GM21717 (cell line): ENCODE data around the gene LMLN.
"Not testable (repeated sequence)": the region's sequence is repeated elsewhere in the genome, so short reads cannot be mapped to it uniquely, and the experiment has no call there.

Experiments used
- ATAC-seq: cut with Tn5 transposase; IDR thresholded peaks from one replicate; pipeline ENCODE4 v1.9.1; 2021; ENCODE audit warnings: mild to moderate bottlenecking, moderate library complexity; ENCODE audit not compliant: unreplicated experiment

The LMLN gene

DNA sequence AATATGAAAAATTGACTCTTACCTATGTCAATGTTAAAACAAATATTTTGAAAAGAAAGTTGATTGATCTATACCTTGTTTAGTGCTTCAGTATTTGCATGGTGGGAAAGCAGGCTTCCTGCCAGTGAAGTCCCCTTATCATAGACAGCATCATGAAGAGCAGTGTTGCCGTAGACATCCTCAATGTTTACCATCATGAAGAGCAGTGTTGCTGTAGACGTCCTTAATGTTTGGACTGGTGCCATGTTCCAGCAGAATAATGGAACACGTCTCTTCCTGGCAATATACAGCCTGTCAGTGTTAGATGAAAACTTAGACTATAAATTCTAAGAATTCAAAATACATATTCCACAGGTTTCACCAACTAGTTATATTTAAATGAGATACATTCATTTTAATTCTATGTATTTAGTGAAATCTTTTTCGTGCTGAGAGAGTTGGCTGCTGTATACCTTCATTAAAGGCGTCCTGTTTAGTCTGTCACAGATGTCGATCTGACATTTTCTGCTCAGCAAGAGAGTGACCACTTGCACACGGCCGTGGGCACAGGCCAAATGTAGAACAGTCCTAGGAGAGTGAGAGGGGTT, 116.8 kb downstream of the LMLN start:
- ATAC-seq = no peak

DNA sequence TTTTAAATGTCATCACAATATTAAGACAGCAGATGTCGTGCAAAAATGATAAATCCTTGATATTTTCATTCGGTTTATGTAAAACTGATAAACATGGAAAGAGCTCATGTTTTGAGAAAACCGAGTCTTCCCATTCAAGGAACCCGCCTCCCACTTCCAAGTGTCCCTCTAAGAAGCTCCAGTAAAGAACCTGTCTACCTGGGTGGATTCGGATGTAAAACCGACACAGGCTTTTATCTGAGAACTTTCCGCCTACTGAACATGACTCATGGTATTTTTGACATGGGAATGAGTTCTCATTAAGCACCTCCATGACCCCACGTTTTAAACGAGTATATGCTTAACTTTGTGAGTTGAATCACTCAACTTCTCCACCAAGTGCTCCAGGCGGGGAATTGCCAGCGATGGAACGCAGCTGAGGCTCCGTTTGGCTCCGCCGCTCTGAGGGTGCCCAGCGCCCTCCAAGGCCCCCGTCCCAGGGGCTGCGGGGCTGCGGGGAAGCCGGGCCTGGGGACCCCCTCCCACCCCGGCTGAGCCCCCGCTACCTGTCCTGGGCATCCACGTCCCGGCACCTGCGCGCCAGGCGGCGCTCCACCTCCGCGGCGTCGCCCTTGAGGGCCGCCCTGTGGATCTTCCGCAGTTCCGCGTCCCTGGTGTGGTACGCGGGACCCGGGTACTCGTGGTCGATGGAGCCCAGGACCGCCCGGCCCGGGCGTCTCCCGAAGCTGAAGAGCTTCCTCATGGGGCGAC, 119.9 kb downstream of the LMLN start:
- ATAC-seq = no peak

DNA sequence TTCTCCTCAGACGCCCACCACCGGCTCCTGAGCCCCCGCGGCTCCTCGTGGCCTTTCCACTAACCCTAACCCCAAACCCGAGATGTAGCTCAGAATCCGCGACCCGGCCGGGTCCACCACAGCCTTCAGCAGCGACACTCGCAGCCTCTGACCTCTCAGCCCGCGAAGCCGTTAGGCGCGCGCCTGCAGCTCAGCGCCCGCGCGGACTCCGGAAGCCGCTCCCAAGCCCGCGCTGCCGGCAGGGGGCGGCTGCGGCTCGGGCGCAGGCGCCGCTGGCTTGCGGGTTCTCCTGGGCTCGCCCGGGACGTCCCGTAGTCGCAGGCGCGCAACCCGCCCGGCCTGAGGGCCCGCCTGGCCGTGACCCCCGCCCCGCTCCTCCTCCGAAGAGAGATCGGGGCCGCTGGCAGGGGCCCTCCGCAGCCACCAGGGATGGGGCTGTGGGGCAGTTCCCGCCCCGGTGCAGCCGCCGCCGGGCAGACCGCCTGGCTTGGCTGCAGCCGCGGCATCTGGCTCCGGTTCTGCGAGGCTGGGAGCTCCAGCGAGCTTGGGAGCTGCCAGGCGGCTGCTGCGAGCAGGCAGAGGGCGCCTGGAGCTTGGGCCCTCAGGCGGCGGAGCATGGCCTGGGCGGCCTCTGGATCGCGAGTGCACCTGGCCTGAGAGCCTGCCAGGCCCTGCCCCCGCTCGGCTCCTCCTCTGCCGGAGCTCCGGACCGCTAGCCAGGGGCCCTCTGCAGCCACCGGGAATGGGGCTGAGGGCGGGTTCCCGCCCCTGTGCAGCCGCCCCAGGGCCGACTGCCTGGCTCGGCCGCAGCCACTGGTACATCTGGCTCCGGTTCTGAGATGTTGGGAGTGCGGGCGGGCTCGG, 120.7 kb downstream of the LMLN start:
- ATAC-seq = peak; percentile 62

DNA sequence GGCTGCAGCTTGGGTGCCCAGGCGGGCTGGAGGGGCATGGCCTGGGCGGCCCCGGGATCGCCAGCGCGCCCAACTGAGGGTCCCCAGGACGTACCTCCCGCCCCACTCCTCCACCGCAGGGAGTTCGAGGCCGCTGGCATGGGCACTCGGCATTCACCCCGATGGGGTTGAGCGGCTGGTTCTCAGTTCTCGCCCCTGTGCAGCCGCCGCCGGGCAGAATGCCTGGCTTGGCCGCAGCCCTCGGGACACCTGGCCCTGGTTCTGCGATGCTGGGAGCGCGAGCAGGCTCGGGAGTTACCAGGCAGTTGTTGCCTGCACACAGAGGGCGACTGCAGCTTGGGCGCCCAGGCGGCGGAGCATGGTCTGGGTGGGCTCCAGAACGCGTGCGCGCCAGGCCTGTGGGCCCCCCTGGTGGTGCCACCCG, 121.4 kb downstream of the LMLN start:
- no peak for ATAC-seq

DNA sequence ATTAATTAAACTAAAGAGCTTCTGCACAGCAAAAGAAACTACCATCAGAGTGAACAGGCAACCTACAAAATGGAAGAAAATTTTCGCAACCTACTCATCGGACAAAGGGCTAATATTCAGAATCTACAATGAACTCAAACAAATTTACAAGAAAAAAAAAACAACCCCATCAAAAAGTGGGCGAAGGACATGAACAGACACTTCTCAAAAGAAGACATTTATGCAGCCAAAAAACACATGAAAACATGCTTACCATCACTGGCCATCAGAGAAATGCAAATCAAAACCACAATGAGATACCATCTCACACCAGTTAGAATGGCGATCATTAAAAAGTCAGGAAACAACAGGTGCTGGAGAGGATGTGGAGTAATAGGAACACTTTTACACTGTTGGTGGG, 122.2 kb downstream of the LMLN start:
- ATAC-seq = not testable (repeated sequence)

DNA sequence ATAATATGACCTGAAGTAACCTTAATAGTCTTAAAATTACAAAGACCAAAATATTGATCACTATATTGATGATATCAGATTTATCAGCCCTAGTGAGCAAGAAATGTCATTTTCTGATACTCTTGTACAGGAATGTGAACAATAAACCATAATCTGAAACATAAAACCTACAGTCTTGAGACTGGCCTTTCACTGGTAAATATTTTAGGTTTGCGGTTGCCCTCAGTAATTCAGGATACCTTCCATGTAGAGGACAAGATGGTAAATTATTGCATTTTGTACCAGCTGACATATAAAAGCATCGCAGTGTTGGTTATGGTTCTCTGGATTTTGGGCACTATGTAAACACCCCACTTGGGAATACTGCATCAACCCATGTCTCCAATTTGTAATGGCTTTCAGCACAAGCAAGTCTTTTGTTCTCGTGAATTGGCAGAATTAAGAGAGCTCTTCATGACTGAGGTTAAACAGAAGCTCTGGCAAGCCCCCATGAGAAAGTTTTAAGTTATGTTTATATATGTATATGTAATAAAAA, 128.5 kb downstream of the LMLN start:
- no peak for ATAC-seq

DNA sequence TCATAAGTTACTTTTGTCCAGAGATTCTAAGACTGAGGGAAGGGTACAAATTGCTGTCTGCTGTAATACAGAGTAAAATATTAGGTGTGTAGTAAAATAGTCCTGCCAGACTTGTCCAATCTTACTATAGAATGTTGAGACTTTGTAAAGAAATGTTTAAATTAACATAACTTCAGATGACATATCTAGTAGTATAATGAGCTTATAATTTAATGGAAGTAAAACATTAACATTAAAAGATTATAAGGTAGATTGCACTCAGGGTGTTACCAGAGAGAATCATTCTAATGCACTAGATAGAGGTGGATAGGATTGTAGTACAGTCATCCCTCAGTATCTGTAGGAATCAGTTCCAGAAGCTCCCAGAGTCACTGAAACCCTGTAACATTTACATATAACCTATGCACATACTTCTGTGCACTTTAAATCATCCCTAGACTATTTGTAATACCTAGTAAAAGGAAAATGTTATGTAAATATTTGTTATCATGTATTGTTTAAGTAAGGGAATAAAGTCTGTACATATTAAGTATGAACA, 130.8 kb downstream of the LMLN start:
- no peak for ATAC-seq

DNA sequence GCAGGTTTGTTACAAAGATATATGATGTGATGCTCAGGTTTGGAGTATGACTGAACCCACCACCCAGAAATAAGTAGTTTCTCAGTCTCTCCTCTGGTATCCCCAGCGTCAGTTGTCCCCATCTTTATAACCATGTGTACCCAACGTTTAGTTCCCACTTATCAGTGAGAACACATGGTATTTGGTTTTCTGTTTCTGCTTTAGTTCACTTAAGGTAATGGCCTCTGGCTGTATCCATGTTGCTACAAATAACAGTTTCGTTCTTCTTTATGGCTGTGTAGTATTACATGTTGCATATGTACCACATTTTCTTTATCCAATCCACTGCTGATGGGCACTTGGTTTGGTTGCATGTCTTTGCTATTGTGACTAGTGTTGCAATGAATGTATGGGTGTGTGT, 132.3 kb downstream of the LMLN start:
- no peak for ATAC-seq

DNA sequence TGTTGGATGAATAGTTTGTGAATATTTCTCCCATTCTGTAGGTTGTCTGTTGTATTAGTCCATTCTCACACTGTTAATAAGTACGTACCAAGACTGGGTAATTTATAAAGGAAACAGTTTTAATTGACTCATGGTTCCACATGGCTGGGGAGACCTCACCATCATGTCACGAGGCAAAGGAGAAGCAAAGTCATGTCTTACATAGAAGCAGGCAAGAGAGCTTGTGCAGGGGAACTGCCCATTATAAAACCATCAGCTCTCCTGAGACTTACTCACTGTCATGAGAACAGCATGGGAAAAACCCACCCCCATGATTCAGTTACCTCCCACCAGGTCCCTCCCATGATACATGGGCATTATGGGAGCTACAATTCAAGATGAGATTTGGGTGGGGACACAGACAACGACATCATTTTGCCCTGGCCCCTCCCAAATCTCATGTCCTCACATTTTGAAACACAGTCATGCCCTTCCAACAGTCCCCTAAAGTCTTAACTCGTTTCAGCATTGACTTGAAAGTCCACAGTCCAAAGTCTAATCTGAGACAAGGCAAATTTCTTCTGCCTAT, 133.2 kb downstream of the LMLN start:
- ATAC-seq = no peak
